ENCODE data around the gene TOGARAM1.

TOGARAM1 gene

GRCh38 chr14:44940211-44940610 lies 21.8 kb upstream of the TOGARAM1 start:
- DNase-seq (ENCODE audit: low read depth), result no peak
- no peak overlapping the region for H3K4me3 ChIP-seq (ENCODE audit: low read depth, low read length)
- TF ChIP-seq MYC (IDR thresholded peaks at IDR 0.05; ENCODE audit: low read depth, low read length), result no peak
- TF ChIP-seq, protein P1, sequence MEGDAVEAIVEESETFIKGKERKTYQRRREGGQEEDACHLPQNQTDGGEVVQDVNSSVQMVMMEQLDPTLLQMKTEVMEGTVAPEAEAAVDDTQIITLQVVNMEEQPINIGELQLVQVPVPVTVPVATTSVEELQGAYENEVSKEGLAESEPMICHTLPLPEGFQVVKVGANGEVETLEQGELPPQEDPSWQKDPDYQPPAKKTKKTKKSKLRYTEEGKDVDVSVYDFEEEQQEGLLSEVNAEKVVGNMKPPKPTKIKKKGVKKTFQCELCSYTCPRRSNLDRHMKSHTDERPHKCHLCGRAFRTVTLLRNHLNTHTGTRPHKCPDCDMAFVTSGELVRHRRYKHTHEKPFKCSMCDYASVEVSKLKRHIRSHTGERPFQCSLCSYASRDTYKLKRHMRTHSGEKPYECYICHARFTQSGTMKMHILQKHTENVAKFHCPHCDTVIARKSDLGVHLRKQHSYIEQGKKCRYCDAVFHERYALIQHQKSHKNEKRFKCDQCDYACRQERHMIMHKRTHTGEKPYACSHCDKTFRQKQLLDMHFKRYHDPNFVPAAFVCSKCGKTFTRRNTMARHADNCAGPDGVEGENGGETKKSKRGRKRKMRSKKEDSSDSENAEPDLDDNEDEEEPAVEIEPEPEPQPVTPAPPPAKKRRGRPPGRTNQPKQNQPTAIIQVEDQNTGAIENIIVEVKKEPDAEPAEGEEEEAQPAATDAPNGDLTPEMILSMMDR (IDR thresholded peaks at IDR 0.05; ENCODE audit: low read depth, low read length), result no peak
- TF ChIP-seq POLR2A (IDR thresholded peaks at IDR 0.05; ENCODE audit: extremely low read depth, insufficient read length), result no peak
- TF ChIP-seq, protein P2, sequence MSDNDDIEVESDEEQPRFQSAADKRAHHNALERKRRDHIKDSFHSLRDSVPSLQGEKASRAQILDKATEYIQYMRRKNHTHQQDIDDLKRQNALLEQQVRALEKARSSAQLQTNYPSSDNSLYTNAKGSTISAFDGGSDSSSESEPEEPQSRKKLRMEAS (IDR thresholded peaks at IDR 0.05; ENCODE audit: low read depth, low read length), result no peak

DNA sequence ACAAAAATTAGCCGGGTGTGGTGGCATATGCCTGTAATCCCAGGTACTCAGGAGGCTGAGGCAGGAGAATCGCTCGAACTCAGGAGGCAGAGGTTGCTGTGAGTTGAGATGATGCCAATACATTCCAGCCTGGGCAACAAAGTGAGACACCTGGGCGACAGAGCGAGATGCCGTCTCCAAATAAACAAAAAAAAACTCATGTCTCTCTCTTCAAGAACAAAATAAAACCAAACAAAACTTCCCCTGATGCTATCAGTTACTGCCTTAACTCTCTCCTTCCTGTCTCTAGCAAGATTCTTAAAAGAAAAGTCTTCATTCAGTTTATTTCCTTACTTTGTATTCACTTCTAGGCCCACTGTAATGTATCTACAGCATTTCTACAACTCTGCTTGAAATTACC lies 21.0 kb upstream of the TOGARAM1 start:
- no peak for DNase-seq (ENCODE audit: low read depth)
- H3K4me3 ChIP-seq (ENCODE audit: low read depth, low read length), result no peak overlapping the region
- TF ChIP-seq MYC (IDR thresholded peaks at IDR 0.05; ENCODE audit: low read depth, low read length) (no peak), POLR2A (IDR thresholded peaks at IDR 0.05; ENCODE audit: extremely low read depth, insufficient read length) (no peak)
- TF ChIP-seq, protein P2 (IDR thresholded peaks at IDR 0.05; ENCODE audit: low read depth, low read length), result no peak
- TF ChIP-seq, protein P1 (IDR thresholded peaks at IDR 0.05; ENCODE audit: low read depth, low read length), result no peak

DNA sequence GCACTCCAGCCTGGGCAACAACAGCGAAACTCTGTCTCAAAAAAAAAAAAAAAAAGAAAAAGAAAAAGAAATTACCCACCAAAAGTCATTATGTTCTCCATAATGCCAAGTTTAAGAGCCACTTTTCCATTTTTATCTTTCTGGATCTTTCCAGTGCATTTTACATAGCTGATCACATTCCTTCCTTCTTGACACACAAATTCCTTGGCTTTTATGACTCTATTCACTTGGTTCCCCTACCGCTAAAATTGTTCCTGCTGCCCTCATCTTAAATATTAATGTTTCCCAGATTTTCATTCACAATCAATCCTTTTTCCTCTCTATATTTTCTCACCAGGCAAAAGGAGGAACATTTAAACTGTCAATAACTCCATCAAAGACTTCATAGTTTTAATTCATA lies 20.4 kb upstream of the TOGARAM1 start:
- DNase-seq (ENCODE audit: low read depth), result no peak
- no peak for TF ChIP-seq POLR2A (IDR thresholded peaks at IDR 0.05; ENCODE audit: extremely low read depth, insufficient read length)
- TF ChIP-seq, protein P1 (IDR thresholded peaks at IDR 0.05; ENCODE audit: low read depth, low read length), result no peak
- no peak for TF ChIP-seq MYC (IDR thresholded peaks at IDR 0.05; ENCODE audit: low read depth, low read length)
- TF ChIP-seq, protein P2 (IDR thresholded peaks at IDR 0.05; ENCODE audit: low read depth, low read length), result no peak

GRCh38 chr14:44942436-44942835 lies 19.6 kb upstream of the TOGARAM1 start:
- DNase-seq (ENCODE audit: low read depth), result no peak
- TF ChIP-seq POLR2A (IDR thresholded peaks at IDR 0.05; ENCODE audit: extremely low read depth, insufficient read length) (no peak), MYC (IDR thresholded peaks at IDR 0.05; ENCODE audit: low read depth, low read length) (no peak)
- TF ChIP-seq, protein P2 (IDR thresholded peaks at IDR 0.05; ENCODE audit: low read depth, low read length), result no peak
- TF ChIP-seq, protein P1 (IDR thresholded peaks at IDR 0.05; ENCODE audit: low read depth, low read length), result no peak
- no peak overlapping the region for H3K4me3 ChIP-seq (ENCODE audit: low read depth, low read length)

More for the DNA sequence above, 20.4 kb upstream of the TOGARAM1 start:
- H3K4me3 ChIP-seq (ENCODE audit: low read depth, low read length), result no peak overlapping the region

DNA sequence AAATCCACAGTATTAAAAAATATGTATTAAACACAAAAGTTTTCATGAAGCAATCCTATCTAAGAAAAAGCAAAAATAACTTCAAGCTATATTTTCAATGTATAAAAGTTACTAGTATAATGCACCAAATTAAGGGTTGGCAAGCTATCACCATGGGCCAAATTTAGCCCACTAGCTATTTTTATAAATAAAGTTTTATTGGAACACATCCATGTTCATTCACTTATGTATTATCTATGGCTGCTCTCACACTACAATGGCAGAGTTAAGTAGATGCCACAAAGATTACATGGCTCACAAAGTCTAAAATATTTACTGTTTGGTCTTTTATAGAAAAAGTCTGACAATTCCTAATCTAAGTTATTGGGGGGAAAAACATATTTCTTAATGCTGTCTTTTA lies 17.9 kb upstream of the TOGARAM1 start:
- TF ChIP-seq, protein P2 (IDR thresholded peaks at IDR 0.05; ENCODE audit: low read depth, low read length), result no peak
- TF ChIP-seq POLR2A (IDR thresholded peaks at IDR 0.05; ENCODE audit: extremely low read depth, insufficient read length) (no peak), MYC (IDR thresholded peaks at IDR 0.05; ENCODE audit: low read depth, low read length) (no peak)
- TF ChIP-seq, protein P1 (IDR thresholded peaks at IDR 0.05; ENCODE audit: low read depth, low read length), result no peak
- H3K4me3 ChIP-seq (ENCODE audit: low read depth, low read length), result no peak overlapping the region
- DNase-seq (ENCODE audit: low read depth), result no peak

Data from NB4 (cell line).